Activated CD4-positive, CD25-positive, alpha-beta regulatory T cell treated with anti-CD3 and anti-CD28 coated beads, Interleukin-2, amount 50 U/mL, for 72 hours (primary cell): ENCODE results near the gene HSPB2.

Source experiments
- DNase-seq: peaks from one replicate; pipeline ENCODE4 v3.0.0; 2021

Gene HSPB2

DNA sequence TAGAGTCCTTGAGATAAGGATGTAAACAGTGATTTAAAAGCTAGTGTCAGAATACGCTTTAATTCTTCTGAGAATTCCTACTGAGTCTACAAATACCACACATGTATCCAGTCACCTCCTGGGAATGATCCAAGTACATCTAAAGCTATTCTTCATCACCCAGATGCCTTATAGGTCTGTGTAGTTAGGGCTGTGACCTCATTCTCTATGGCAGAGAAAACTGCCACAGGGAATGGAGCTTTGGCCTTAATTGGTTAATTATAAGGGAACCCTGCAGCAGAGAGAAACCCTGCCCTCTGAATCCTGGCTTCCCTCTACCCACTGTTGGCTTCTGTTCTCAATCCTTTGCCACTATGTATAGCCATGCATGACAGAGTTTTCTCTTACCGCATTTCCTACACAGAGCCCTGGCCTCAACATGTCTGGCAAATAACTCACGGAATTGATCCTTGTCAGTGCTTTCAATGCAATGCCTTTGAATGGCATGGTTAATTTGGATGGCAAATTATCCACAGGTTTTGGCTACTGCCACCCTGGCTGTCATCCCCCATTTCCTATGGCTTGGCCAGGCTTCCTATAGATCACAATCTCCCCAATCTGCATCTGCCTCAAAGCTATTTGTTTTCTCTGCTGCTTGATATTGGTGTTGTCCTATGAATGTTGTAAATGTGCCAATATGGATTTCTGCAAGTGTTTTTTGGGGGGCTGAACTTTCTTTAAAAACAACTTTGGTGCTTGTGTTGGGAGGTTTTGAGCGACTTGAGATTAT lies 27.5 kb downstream of the HSPB2 start:
- DNase-seq: no peak

DNA sequence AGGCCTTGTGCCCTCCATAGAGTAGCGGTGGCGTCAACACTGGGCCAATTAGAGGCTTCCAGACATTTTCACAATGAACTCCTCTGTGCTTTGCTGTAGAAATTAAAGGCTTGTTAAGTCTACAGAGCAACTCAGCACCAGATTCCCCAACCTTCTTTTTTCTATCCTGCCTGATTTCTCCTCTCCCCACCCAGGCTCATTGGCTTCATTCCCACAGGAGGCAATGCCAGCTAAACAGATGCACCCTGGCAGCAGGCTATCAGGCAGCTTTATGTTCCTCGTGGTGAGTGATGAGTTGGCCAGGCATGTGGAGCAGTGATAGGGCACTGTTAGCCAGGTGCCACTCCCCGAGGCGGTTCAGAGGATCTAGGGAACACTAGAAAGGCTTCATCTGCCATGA lies 29.4 kb downstream of the HSPB2 start:
- DNase-seq: no peak

DNA sequence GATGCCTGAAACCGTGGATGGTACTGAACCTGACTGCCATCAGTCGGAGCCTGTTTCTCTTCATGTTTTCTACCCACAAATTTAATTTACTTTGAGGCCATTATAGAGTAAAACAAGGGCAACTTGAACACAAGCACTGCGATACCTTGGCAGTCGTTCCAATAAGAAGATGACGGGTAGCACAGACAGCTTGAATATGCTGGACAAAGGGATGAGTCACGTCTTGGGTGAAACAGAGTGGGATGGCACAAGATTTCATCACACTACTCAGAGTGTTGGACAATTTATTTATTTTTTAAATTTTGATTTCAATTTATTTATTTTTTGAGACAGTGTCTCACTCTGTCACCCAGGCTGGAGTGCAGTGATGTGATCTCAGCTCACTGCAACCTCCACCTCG lies 30.3 kb downstream of the HSPB2 start:
- DNase-seq: no peak

DNA sequence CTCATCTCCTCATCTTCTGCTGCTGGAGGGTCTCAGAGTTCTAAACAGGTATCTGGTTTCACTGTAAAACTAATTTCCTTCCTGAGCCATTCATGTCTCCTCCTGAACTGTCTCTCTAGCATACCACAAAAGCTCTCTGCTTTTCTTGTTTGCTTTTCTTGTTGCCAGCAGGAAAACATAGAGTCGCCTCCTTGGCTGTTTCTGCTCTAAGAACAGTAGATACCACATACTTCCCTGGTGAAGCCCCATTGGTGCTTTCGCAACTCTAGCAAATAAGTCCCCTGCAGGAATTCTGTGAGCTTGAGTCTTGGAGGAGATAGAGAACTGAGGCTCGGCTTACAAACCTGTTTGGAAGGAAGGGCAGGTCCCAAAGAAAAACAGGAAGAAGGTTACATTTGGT lies 31.6 kb downstream of the HSPB2 start:
- no peak for DNase-seq

DNA sequence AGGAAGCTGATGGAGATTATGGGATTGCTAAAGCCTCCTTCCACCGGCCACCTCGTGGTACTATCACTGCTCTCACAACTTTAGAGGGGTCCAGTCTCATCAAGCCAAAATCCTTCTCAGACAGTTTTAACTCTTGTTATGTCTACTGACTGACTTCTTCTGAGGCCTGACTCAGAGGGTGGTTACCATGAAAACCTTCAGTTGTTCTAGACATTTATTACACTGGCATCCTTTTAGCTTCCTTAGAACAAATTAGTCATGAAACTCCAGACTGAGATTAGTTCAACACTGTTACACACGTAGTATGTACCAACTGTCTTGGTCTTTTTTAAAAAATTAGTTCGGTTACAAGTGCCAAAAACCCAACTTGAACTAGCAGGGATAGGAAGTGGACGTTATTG lies 32.1 kb downstream of the HSPB2 start:
- DNase-seq: no peak

DNA sequence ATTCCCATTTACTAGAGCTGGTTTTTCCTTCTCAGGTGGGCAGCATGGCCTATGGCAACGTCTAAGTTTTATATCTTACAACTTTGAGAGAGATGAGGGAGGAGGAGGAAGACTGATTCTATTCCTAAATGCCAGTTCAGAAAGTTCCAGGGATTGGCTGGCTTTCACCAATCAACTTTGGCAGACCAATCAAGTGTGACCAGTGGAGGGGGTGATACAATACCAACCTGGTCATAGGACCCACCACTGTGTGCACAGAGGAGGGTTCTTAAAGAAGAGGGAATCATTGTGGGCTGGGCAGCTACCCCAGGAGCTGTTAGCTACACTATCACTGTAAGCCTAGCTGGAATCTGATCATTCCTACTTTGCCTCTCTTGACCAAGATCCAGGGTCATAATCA lies 32.7 kb downstream of the HSPB2 start:
- no peak for DNase-seq

DNA sequence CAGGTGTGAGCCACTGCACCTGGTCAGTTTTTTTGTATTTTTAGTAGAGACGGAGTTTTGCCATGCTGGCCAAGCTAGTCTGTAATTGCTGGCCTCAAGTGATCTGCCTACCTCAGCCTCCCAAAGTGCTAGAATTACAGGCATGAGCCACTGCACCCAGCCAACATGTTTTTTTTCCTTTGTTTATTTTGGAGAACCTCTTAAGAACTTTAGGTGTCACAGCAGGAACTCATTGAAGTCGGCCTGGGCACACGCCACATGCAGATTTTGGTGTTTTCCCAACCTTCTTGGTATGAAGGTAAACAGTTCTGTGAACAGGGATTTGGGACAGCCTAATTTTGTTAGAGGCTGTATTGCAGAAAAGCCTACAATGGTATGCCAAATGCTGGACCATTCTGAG lies 34.0 kb downstream of the HSPB2 start:
- DNase-seq: no peak

DNA sequence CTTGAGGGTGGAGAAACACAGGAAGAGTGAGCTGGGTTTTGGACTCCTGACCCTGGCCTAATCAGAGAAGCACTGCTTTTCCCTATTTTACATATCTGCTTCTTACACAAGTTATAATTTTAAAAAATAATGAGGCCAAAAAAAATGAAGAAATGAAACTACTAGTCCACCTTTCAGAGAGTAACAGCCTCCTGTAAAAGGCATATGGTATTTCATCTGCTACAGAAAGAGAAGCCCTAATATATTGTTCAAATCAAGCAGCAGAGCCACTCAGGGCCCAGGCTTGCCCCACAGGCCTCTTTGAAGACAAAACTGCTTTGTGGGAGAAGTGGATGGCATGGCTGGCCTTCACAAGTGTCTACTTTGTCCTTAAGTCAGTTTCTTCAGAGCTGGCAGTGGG lies 34.6 kb downstream of the HSPB2 start:
- DNase-seq: no peak

DNA sequence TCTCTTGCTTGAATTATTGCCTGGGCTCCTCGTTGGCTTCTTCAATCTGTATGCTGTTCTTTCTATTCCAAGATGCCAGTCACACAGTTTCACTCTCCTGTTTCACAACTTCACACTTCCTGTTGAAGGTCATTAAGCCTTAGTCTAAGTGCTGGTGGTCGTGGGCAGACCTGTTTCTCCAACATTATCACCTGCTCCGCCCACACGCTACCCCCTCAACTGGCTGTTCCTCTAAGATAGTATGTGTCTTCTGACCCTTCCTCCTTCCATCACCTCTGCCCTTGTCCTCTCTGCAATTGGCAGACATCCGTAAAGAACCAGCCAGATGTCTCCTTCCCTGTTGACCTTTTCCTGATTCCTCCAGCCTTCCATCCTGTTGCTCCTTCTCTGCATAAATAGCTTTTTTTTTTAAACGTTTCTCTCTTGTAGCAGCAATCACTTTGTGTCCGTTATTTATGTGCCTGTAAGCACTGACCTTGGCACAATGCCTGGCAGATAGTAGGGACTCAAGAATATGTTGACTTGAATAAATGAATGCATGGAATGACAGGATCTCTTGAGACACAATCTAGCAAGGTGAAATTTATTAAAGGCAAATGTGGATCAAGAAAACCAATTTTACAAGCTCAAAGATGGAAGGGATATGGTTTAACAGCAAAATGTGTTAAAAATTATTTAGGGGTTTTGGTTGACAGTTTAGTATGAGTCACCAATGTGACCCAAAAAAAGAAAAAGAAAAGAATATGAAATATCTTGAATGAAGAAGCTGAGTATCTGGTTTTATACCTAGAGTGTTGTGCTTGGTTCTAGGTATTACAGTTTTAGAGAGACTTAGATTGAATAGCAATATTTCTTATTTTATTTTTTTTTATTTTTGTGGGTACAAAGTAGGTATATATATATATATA lies 37.2 kb downstream of the HSPB2 start:
- DNase-seq: no peak

DNA sequence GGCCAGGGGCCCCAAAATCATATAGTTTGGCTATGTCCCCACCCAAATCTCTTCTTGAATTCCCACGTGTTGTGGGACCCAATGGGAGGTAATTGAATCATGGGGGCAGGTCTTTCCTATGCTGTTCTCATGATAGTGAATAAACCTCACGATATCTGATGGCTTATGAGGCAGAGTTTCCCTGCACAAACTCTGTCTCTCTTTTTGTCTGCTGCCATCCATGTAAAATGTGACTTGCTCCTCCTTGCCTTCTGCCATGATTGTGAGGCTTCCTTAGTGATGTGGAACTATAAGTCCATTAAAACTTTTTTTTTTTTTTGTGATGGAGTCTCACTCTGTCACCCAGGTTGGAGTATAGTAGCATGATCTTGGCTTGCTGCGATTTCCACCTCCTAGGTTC lies 39.0 kb downstream of the HSPB2 start:
- no peak for DNase-seq

DNA sequence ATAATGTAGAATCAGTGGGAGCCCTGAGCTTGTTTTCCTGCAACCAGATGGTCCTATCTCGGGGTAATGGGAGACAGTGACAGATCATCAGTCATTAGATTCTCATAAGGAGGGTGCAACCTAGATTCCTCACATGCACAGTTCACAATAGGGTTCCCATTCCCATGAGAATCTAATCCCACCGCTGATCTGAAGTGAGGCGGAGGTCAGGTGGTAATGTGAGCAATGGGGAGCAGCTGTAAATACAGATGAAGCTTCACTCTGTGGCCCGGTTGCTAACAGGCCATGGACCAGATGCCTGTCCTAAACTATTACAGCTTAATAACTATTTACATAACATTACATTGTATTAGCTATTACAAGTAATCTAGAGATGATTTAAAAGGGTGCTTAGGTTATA lies 41.6 kb downstream of the HSPB2 start:
- no peak for DNase-seq

DNA sequence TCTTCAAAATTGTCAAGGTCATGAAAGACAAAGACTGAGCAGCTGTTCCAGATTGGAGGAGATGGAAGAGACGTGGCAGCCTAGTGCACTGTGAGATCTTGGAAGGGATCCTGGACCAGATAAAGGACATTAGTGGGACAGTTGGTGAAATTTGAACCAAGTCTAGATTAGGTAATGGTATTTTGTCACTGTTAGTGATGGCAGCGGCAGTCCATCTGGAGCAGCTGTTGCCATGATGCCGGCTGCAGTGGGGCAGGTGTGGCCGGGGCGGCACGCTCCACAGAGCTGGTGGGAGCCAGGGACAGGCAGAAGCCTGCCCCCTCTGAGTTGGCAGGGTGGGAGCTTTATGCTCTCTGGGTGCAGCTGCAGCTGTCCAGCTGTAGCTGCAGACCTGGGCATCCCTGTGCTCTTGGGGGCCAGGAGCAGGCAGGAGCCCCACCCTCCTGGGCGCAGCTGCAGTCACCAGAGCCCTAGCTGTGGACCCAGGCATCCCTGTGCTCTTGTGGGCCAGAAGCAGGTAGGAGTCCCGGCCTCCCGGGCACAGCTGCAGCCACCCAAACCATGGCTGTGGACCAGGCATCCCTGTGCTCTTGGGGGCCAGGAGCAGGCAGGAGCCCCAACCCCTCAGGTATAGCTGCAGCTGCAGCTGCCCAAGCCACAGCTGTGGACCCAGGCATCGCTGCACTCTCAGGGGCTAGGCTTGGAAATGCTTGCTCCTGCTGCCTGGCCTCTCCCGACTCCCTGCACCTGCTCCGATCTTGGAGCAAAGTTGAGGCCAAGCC lies 45.3 kb downstream of the HSPB2 start:
- DNase-seq: no peak

DNA sequence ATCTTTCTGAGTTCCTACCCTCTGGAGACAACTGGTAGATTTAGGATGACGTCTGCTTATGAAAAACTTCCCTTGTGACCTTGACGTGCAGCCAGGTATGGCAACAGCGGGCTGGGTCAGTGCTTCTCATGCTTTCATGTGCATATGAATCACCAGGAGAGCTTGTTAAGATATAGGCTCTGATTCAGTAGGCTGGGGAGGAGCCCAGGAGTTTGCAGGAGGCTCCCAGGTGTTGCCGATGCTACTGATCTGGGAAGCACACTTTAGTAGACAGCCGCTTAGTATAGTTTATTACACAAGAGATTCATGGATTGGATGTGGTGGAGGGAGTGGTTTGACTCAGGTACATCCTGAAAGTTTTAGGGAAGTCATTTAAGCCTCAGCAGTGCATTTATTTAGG lies 48.4 kb downstream of the HSPB2 start:
- no peak for DNase-seq

DNA sequence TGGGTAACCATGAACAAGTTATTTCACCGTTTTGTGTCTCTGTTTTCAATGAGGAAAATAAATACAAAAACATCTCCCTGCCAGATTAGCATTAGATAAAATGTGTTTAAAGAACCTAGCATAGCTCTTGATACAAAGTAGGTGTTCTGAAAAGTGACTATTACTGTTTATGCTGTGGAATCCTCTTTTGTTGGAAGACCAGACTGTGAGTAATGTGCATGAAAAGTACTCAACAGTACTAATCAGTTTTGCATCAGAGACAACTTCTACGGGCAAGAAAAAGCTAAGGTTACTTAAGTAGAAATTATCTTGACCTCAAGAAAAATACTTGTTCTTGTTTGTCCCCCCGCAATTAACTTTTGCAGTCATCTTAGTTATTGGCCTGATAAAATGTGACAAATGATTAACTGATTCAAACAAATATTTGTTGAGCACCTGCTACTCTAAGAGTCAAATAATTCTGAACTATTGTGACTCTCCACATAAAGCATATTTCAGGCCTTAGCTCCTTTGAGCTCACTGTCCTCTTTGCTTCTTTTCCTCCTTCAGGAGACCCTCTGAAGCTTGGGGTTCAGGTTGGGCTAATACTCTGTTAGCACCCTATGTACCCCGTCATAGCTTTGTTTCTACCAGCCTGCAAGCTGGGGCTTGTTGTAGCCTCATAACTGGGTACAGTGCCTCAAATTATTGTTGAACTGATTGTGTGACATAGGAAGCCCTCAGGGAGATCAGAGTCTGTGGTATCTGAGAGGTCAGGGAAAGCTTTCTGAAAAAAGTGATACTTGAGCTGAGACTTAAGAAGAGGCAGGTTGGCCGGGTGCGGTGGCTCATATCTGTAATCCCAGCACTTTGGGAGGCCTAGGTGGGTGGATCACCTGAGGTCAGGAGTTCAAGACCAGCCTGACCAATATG lies 49.1 kb downstream of the HSPB2 start:
- DNase-seq: no peak
